Astrocyte (in vitro differentiated cells and primary cell): ENCODE measurements around the gene RNU11.

Experiments
- EZH2 ChIP-seq: IDR thresholded peaks from 2 replicates; pipeline ENCODE4 v1.6.1; 2012; ENCODE audit warnings: mild to moderate bottlenecking, low read length, inconsistent platforms; ENCODE audit not compliant: insufficient read depth
- TF ChIP-seq, protein P1 (sequence below): IDR thresholded peaks from 2 replicates; pipeline ENCODE4 v1.5.1; 2011; ENCODE audit warnings: low read depth, mild to moderate bottlenecking, inconsistent platforms, low read length, moderate library complexity; ENCODE audit not compliant: insufficient read depth

- TF ChIP-seq, protein P1, sequence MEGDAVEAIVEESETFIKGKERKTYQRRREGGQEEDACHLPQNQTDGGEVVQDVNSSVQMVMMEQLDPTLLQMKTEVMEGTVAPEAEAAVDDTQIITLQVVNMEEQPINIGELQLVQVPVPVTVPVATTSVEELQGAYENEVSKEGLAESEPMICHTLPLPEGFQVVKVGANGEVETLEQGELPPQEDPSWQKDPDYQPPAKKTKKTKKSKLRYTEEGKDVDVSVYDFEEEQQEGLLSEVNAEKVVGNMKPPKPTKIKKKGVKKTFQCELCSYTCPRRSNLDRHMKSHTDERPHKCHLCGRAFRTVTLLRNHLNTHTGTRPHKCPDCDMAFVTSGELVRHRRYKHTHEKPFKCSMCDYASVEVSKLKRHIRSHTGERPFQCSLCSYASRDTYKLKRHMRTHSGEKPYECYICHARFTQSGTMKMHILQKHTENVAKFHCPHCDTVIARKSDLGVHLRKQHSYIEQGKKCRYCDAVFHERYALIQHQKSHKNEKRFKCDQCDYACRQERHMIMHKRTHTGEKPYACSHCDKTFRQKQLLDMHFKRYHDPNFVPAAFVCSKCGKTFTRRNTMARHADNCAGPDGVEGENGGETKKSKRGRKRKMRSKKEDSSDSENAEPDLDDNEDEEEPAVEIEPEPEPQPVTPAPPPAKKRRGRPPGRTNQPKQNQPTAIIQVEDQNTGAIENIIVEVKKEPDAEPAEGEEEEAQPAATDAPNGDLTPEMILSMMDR, result no peak
- no peak for TF ChIP-seq EZH2
These were observed at the start of gene RNU11 for GRCh38 chr1:28648474-28649198.
